Activated naive CD4-positive, alpha-beta T cell treated with anti-CD3 and anti-CD28 coated beads for 36 hours (primary cell): ENCODE measurements around the gene FMN1. TPM values are rescaled to one million over a fixed set of nuclear protein-coding genes. Genes with fewer than 3 reads are reported as not detected.

Experiments used
- CTCF ChIA-PET: fragments of 350-600 bp; sonication (Branson Sonifier 250); formaldehyde crosslinking; loops from one replicate; lab custom pipeline; 2021; ENCODE audit warnings: antibody characterized with exemption; lab: Charles Lee
- DNase-seq: peaks from one replicate; pipeline ENCODE4 v3.0.0-alpha.2; 2020
- H3K27ac Mint-ChIP-seq: one replicate; pipeline ENCODE4 v1.8.0; 2021; ENCODE audit warnings: mild to moderate bottlenecking, mixed read lengths
- H3K27me3 Mint-ChIP-seq: one replicate; pipeline ENCODE4 v1.8.0; 2021; ENCODE audit warnings: low read depth, mixed read lengths
- H3K36me3 Mint-ChIP-seq: one replicate; pipeline ENCODE4 v1.8.0; 2021; ENCODE audit warnings: low read depth, mixed read lengths
- H3K4me1 Mint-ChIP-seq: one replicate; pipeline ENCODE4 v1.8.0; 2021; ENCODE audit warnings: low read depth, mixed read lengths
- H3K4me3 Mint-ChIP-seq: one replicate; pipeline ENCODE4 v1.8.0; 2021; ENCODE audit warnings: mild to moderate bottlenecking, moderate library complexity, mixed read lengths
- H3K9me3 Mint-ChIP-seq: one replicate; pipeline ENCODE4 v1.8.0; 2021; ENCODE audit warnings: mixed read lengths
- intact Hi-C: fragments of 100-400 bp; cut with micrococcal nuclease; formaldehyde crosslinking; loops from one replicate; pipeline ENCODE4 v1.15.1; 2023
- total RNA-seq, 2 experiments: library from RNA; stranded (reverse); gene quantifications; one replicate each; pipeline ENCODE4 v1.2.3, GENCODE V29; 2021

Gene FMN1
- total RNA-seq, 2 experiments from 2014 or later, result 0.02 to 0.12 TPM

DNA sequence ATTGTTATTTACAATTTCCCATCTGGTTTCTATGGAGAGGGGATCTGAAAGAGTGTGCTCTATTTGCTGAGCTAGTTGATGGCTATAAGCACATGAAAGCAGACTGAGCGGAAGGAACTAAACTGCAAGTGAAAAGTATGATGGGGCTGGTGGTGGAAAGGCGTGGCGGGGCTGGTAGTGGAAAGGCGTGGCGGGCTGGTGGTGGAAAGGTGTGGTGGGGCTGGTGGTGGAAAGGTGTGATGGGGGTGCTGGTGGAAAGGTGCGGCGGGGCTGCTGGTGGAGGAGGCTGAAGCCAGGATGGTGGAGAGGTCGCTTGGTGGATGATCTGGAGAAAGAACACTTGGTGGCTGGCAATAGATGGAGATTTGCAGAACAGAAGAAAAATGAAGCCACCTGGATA lies 136.7 kb downstream of the FMN1 start:
- Mint-ChIP-seq H3K27ac (no peak overlapping the region), H3K9me3 (no peaks in the 10 kb centered on the region), H3K36me3 (no peaks in the 10 kb centered on the region), H3K27me3 (peaks cover 2% of the 10 kb centered on the region), H3K4me3 (no peak overlapping the region), H3K4me1 (no peaks in the 10 kb centered on the region)
- no peak for DNase-seq
- CTCF ChIA-PET, result no interaction called here
- intact Hi-C loops, result no loop called here

DNA sequence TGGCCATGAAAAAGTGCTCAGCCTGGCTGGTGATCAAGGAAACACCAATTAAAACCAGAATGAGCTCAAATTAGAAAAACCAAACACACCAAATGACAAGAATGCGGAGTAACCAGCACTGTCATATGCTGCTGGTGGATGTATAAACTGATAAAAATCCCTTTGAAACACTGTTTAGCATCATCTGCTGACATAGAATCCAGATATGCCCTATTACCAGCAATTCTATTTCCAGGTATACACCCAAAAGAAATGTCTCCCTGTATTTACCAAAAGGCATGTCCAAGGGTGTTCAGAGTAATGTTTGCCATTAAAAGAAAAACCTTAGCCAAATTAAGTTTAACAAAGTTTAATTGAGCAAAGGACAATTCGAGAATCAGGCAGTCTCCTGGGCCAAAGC lies 138.6 kb downstream of the FMN1 start:
- Mint-ChIP-seq H3K36me3 (no peaks in the 10 kb centered on the region), H3K4me3 (no peak overlapping the region), H3K27me3 (peaks cover 2% of the 10 kb centered on the region), H3K27ac (no peak overlapping the region), H3K9me3 (no peaks in the 10 kb centered on the region), H3K4me1 (no peaks in the 10 kb centered on the region)
- CTCF ChIA-PET, result interaction anchor here (0.8 kb wide), 1 partner anchor 103 kb away, joined by 4 read pairs; no protein-coding TSS in a partner anchor
- DNase-seq, result no peak
- intact Hi-C loops, result no loop called here

DNA sequence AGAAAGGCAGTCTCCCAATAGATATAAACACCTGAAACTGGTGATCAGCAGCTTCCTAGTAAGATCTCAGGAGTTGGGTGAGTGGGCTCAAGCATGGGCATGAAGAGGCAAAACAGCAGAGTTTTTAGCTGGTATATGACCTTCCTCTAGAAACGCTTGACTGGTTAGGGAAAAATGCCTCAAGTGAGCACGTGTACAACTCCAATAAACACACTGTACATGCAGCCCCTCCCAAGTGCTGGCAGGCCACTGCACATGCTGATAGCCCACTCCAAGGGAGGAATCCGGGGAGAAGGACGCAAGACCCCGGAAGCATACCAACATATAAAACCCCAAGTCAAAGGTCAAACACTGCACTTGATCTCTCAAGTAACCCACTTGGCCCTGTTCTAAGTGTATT lies 143.0 kb downstream of the FMN1 start:
- Mint-ChIP-seq H3K27me3 (peaks cover 4% of the 10 kb centered on the region), H3K4me3 (no peak overlapping the region), H3K4me1 (no peaks in the 10 kb centered on the region), H3K36me3 (peaks cover 4% of the 10 kb centered on the region), H3K27ac (no peak overlapping the region), H3K9me3 (peaks cover 7% of the 10 kb centered on the region)
- CTCF ChIA-PET, result interaction anchor here (0.6 kb wide), 1 partner anchor 79 kb away, joined by 3 read pairs; no protein-coding TSS in a partner anchor
- intact Hi-C loops, result no loop called here
- DNase-seq, result no peak

DNA sequence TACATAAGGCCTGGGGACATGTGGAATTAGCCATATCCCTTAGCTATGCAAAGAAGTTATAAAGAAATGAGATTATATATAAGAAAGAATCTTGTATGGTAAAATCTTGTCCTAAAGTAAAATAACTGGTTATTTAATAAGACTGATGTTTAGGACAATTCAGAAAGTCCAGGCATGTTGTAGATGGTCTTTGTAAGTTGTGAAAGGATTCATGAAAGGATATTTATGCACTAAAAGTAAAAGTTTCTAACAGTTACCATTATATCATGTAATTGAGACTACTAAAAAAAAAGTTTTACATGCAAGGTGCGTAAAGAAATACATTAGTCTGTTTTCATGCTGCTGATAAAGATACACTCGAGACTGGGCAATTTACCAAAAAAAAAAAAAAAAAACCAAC lies 146.3 kb downstream of the FMN1 start:
- Mint-ChIP-seq H3K4me3 (no peak overlapping the region), H3K4me1 (no peaks in the 10 kb centered on the region)

DNA sequence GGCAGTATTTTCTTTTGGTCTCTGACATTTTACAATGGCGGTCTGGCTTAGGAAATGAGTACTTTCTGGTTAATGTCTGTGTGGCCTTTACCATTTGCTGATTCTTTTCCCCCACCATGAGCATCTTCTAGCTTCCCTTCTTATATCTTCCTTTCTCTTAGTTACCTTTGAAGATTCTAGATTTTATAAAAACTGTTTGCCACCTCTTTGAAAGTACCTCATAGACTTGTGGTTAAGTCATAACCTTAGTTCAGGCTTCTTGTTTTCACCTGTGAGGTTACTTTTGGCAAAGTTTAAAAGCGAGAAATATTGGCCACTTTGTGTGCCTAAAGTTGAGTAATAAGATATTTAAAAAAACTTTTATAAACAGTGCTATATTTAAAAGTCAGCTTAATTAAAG lies 147.4 kb downstream of the FMN1 start:
- Mint-ChIP-seq H3K27ac (no peak overlapping the region), H3K27me3 (peaks cover 4% of the 10 kb centered on the region), H3K9me3 (peaks cover 9% of the 10 kb centered on the region), H3K4me3 (no peak overlapping the region), H3K4me1 (no peaks in the 10 kb centered on the region), H3K36me3 (peaks cover 4% of the 10 kb centered on the region)
- intact Hi-C loops, result no loop called here
- no peak for DNase-seq
- CTCF ChIA-PET, result no interaction called here

More for the DNA sequence above, 146.3 kb downstream of the FMN1 start:
- no peak for DNase-seq
- peaks cover 4% of the 10 kb centered on the region for H3K27me3 Mint-ChIP-seq
- H3K36me3 Mint-ChIP-seq, result peaks cover 4% of the 10 kb centered on the region
- H3K27ac Mint-ChIP-seq, result no peak overlapping the region
- intact Hi-C loops, result no loop called here
- CTCF ChIA-PET, result no interaction called here
- peaks cover 7% of the 10 kb centered on the region for H3K9me3 Mint-ChIP-seq

DNA sequence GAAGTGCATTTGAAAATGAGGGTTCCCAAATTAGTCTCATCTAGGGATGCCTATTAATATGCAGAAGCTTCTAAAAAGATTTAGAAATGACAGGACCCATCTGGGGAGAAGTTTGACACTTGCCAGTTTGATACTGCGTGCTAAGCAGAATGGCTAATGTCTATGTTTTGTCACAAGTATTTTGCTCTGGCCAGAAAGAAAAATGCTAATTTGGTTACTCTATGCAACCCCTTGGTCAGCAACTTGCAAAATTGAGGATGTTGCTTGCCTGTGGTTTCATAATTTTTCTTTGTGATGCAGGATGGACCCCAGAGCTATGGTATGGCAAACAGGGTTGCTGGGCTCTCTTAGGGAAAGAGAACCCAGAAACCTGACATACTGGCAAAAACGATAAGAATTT lies 148.2 kb downstream of the FMN1 start:
- DNase-seq, result no peak
- intact Hi-C loops, result no loop called here
- H3K9me3 Mint-ChIP-seq, result peaks cover 9% of the 10 kb centered on the region
- no peak overlapping the region for H3K27ac Mint-ChIP-seq
- no peak overlapping the region for H3K4me3 Mint-ChIP-seq
- CTCF ChIA-PET, result no interaction called here
- H3K4me1 Mint-ChIP-seq, result no peaks in the 10 kb centered on the region
- peaks cover 4% of the 10 kb centered on the region for H3K27me3 Mint-ChIP-seq
- peaks cover 4% of the 10 kb centered on the region for H3K36me3 Mint-ChIP-seq

DNA sequence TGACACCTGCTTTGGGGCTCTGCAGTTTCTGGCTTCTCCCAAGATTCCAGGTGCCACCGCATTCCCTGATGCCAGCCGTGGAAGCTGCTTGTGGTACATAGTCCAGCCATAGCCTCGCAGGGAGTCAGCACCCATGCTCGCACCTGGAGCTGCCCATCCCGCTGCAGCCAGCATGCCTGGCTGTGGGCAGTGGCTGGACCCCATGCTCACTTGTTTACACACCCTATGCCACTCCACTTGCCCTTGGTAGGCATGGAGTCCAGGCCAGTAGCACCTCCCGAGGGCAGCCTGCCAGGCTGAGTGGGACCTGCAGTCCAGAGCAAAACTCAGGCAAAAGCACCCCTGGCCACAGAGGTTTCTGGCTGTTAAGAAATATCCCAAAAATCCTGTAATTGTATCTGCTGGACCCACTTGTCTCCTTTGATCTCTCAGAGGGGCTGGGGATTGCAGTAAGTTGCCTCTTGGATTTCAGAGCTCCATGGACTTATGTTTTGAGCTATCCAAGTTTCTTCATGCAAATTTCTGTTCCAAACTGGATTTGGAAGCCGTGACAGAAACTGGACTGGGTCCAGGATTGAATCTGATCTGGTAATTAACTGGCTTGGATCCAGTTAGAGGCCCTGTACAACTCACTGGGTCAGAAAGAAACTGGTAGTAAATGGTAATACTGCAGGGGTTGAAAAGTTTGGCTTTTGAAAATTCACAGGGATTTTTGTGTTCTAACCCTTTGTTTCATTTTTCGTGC lies 149.3 kb downstream of the FMN1 start:
- H3K36me3 Mint-ChIP-seq, result peaks cover 4% of the 10 kb centered on the region
- no peak overlapping the region for H3K4me3 Mint-ChIP-seq
- CTCF ChIA-PET, result no interaction called here
- H3K4me1 Mint-ChIP-seq, result no peaks in the 10 kb centered on the region
- peaks cover 4% of the 10 kb centered on the region for H3K27me3 Mint-ChIP-seq
- H3K27ac Mint-ChIP-seq, result no peak overlapping the region
- intact Hi-C loops, result no loop called here
- no peak for DNase-seq
- H3K9me3 Mint-ChIP-seq, result peaks cover 9% of the 10 kb centered on the region

DNA sequence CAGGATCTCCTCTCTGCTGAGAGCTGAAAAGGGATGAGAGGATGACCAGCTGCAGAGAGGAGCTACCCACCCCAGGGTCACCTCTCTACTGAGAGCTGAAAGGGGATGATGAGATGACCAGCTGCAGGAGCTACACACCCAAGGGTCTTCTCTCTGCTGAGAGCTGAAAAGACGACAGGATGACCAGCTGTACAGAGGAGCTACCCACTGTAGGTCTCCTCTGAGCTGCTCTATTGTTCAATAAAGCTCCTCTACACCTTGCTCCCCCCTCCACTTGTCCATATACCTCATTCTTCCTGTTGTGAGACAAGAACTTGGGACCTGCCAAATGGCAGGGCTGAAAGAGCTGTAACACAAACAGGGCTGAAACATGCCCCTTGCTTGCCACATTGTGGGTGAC lies 149.9 kb downstream of the FMN1 start:
- intact Hi-C loops, result no loop called here
- no peak overlapping the region for H3K27ac Mint-ChIP-seq
- H3K9me3 Mint-ChIP-seq, result peaks cover 7% of the 10 kb centered on the region
- H3K36me3 Mint-ChIP-seq, result peaks cover 3% of the 10 kb centered on the region
- H3K27me3 Mint-ChIP-seq, result peaks cover 9% of the 10 kb centered on the region
- H3K4me1 Mint-ChIP-seq, result no peaks in the 10 kb centered on the region
- H3K4me3 Mint-ChIP-seq, result no peak overlapping the region
- CTCF ChIA-PET, result no interaction called here
- no peak for DNase-seq

DNA sequence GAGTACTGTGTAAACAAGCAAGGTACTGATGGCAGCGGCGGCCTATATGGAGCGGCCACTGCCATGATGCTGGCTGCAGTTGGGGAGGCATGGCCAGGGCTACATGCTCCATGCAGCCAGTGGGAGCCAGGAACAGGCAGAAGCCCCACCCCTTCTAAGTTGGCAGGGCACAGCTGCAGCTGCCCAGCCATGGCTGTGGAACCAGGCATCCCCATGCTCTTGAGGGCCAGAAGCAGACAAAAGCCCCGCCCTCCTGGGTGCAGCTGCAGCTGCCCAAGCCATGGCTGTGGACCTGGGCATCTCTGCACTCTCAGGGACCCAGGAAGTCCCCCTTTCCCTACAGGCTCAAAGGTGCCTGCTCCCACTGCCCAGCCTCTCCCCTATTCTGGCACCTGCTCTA lies 150.9 kb downstream of the FMN1 start:
- no peaks in the 10 kb centered on the region for H3K4me1 Mint-ChIP-seq
- H3K27me3 Mint-ChIP-seq, result peaks cover 8% of the 10 kb centered on the region
- CTCF ChIA-PET, result no interaction called here
- intact Hi-C loops, result no loop called here
- no peak overlapping the region for H3K27ac Mint-ChIP-seq
- peaks cover 5% of the 10 kb centered on the region for H3K9me3 Mint-ChIP-seq
- peaks cover 2% of the 10 kb centered on the region for H3K36me3 Mint-ChIP-seq
- no peak for DNase-seq
- H3K4me3 Mint-ChIP-seq, result no peak overlapping the region

DNA sequence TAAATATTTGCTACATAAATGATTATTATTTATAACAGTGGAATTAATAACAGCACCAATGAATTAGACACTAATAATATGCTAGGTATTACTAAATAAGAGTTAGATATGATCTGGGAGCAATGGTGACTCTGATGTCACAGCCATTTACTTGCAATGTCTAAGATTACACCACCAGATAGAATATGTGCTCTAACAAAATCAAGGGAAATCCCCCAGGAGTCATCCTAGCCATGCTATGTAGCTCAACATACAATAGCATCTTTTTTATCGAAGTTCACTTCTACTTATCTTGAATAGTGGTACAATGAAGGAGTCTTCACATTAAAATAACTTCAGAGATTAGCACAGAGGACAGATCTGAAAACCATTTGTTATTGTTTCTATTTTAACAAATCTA lies 154.0 kb downstream of the FMN1 start:
- no peak overlapping the region for H3K27ac Mint-ChIP-seq
- CTCF ChIA-PET, result interaction anchor here (1.0 kb wide), 1 partner anchor 13 kb away, joined by 3 read pairs; no protein-coding TSS in a partner anchor
- no peak overlapping the region for H3K4me3 Mint-ChIP-seq
- DNase-seq, result no peak
- intact Hi-C loops, result no loop called here
- no peaks in the 10 kb centered on the region for H3K4me1 Mint-ChIP-seq
- peaks cover 6% of the 10 kb centered on the region for H3K27me3 Mint-ChIP-seq
- no peaks in the 10 kb centered on the region for H3K36me3 Mint-ChIP-seq
- peaks cover 1% of the 10 kb centered on the region for H3K9me3 Mint-ChIP-seq

DNA sequence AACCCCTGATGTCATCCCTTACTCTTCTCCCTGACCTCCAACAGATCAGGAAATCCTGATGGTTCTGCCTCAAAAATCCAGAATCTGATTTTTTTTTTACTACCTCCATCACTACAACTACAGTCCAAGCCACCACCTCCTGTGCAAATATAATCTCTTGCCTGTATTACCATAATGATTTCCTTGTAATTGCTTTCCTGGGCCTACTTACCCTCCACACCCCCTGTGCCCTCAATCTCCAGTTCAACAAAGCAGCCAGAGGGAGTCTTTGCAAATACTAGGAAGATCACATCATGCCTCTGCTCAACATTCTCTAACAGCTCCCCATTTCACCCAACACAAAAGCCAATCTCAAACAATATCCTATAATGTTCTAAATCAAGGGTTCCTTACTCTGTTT lies 159.9 kb downstream of the FMN1 start:
- Mint-ChIP-seq H3K27me3 (no peaks in the 10 kb centered on the region), H3K9me3 (no peaks in the 10 kb centered on the region), H3K4me1 (no peaks in the 10 kb centered on the region), H3K36me3 (no peaks in the 10 kb centered on the region), H3K27ac (no peak overlapping the region), H3K4me3 (no peak overlapping the region)
- intact Hi-C loops, result no loop called here
- CTCF ChIA-PET, result no interaction called here
- DNase-seq, result no peak

DNA sequence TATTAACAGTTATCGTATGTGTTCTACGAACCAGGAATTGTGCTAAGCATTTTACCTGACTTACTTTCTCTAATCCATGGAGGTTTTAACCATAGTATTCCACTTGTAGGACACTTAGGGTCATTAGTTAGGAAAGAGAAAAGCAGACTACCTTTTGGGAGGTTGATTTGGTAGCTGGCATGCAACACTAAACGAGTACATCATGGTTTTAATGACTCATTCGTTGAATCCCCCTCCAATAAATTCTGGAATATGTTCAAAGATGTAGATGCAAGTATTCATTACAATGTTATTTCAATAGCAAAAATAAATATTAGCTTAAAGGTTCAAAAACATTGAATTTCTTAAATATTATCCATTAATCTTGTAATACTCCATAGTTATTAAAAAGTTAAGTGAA lies 162.5 kb downstream of the FMN1 start:
- Mint-ChIP-seq H3K36me3 (no peaks in the 10 kb centered on the region), H3K27me3 (no peaks in the 10 kb centered on the region), H3K9me3 (no peaks in the 10 kb centered on the region), H3K4me1 (no peaks in the 10 kb centered on the region), H3K4me3 (no peak overlapping the region), H3K27ac (no peak overlapping the region)
- no peak for DNase-seq
- CTCF ChIA-PET, result no interaction called here
- intact Hi-C loops, result no loop called here

DNA sequence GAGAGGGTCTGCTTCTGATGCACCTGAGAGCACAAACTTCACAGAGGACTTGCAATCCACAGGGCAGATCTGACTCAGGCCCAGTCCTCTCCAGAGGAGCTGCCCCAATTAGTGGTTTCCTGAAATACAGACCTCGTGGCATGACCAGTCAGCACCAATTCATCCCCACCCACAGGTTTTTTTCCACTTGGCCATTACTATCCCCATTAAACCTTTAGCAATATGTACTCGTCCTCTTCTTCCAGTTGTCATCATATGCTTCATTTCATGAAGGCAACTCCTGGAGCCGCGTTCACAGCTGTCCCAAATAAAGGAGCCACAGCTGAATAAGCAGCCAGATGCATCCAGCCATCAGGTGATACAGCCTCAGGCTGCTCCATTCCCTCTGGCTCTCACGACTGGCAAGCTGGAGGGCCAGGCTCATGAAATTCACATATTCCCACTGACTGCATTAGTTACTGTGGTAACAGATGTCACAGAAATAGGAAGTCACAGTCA lies 163.1 kb downstream of the FMN1 start:
- intact Hi-C loops, result no loop called here
- no peak for DNase-seq
- Mint-ChIP-seq H3K4me3 (no peak overlapping the region), H3K27ac (no peak overlapping the region), H3K9me3 (no peaks in the 10 kb centered on the region), H3K27me3 (no peaks in the 10 kb centered on the region), H3K4me1 (no peaks in the 10 kb centered on the region), H3K36me3 (no peaks in the 10 kb centered on the region)
- CTCF ChIA-PET, result no interaction called here
